Measurements from ENCODE around the gene EML1. TPM values are rescaled to one million over a fixed set of nuclear protein-coding genes. Genes with fewer than 3 reads are reported as not detected.

Gene EML1
- total RNA-seq, 1 experiment from 2014 or later, result 16.1 TPM

DNA sequence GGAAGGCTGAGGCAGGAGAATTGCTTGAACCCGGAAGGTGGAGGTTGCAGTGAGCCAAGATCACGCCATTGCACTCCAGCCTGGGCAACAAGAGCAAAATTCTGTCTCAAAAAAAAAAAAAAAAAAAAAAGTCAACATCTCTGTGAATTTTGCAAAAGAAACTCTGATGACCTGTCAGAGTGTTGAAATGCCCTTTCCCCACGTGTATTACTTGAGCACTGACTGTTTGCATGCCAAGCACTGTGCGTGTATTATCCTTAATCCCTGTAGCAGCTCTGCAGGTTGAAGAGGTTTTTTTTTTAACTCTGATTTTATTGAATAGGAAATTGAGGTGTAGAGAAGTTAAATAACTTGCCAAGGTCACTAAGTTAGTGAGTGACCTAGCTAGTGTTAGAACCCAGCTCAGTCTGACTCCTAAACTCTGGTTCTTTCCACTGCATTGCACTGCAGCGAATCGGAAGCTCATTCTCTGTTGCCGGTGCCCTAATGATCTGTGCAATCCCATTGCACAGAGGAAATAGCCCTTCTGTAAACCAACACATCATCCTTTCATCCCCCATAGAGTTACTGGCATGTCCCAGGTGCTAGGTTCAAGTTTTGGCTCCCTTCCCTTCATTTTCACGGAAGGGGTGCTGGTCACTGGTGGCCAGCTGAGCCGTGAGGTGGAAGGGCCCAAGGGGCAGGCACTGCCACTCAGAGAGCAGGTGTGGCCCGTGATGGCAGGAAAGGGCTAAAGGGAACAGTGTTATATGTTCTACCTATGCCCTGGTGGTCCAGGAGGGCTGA lies 122.3 kb downstream of the EML1 start:
- ChIA-PET CTCF (interaction anchor here (0.6 to 1.0 kb wide), 2 partner anchors 31 to 189 kb away, joined by 3 read pairs; no protein-coding TSS in a partner anchor), POLR2A (no interaction called here)
- H3K27ac Mint-ChIP-seq, result no peak overlapping the region
- no peaks in the 10 kb centered on the region for H3K27me3 Mint-ChIP-seq (ENCODE audit: low read depth)
- H3K9me3 Mint-ChIP-seq, result no peaks in the 10 kb centered on the region
- H3K36me3 Mint-ChIP-seq, result no peaks in the 10 kb centered on the region
- ATAC-seq (no peak), DNase-seq (ENCODE audit: low spot score) (no peak)
- H3K4me1 Mint-ChIP-seq, result peaks cover 5% of the 10 kb centered on the region; the same call in 1 of the 2 replicates
- no peak for TF ChIP-seq OVOL2 (CRISPR knock-in tag; IDR thresholded peaks at IDR 0.05; ENCODE audit: borderline replicate concordance)
- no peak for TF ChIP-seq MLX (CRISPR knock-in tag; IDR thresholded peaks at IDR 0.05)
- no peak for TF ChIP-seq CREB1 (CRISPR knock-in tag; IDR thresholded peaks at IDR 0.05)
- TF ChIP-seq, protein P1, sequence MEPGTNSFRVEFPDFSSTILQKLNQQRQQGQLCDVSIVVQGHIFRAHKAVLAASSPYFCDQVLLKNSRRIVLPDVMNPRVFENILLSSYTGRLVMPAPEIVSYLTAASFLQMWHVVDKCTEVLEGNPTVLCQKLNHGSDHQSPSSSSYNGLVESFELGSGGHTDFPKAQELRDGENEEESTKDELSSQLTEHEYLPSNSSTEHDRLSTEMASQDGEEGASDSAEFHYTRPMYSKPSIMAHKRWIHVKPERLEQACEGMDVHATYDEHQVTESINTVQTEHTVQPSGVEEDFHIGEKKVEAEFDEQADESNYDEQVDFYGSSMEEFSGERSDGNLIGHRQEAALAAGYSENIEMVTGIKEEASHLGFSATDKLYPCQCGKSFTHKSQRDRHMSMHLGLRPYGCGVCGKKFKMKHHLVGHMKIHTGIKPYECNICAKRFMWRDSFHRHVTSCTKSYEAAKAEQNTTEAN (CRISPR knock-in tag; IDR thresholded peaks at IDR 0.05), result no peak
- no peak for TF ChIP-seq ESRRA (CRISPR knock-in tag; IDR thresholded peaks at IDR 0.05; ENCODE audit: borderline replicate concordance)
- TF ChIP-seq ZNF281 (CRISPR knock-in tag; IDR thresholded peaks at IDR 0.05), result no peak
- TF ChIP-seq ZNF121 (CRISPR knock-in tag; IDR thresholded peaks at IDR 0.05), result no peak
- no peak for TF ChIP-seq MXD4 (CRISPR knock-in tag; IDR thresholded peaks at IDR 0.05; ENCODE audit: borderline replicate concordance)
- TF ChIP-seq PREB (CRISPR knock-in tag; IDR thresholded peaks at IDR 0.05; ENCODE audit: borderline replicate concordance), result no peak
- no peak for TF ChIP-seq NR2C2 (CRISPR knock-in tag; IDR thresholded peaks at IDR 0.05)
- TF ChIP-seq, protein P2, sequence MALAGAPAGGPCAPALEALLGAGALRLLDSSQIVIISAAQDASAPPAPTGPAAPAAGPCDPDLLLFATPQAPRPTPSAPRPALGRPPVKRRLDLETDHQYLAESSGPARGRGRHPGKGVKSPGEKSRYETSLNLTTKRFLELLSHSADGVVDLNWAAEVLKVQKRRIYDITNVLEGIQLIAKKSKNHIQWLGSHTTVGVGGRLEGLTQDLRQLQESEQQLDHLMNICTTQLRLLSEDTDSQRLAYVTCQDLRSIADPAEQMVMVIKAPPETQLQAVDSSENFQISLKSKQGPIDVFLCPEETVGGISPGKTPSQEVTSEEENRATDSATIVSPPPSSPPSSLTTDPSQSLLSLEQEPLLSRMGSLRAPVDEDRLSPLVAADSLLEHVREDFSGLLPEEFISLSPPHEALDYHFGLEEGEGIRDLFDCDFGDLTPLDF (CRISPR knock-in tag; IDR thresholded peaks at IDR 0.05), result no peak
- no peak for TF ChIP-seq ATF1 (CRISPR knock-in tag; IDR thresholded peaks at IDR 0.05)
- TF ChIP-seq TEAD1 (CRISPR knock-in tag; IDR thresholded peaks at IDR 0.05), result no peak
- no peak for TF ChIP-seq ELF4 (CRISPR knock-in tag; IDR thresholded peaks at IDR 0.05; ENCODE audit: low read depth)
- TF ChIP-seq, protein P3, sequence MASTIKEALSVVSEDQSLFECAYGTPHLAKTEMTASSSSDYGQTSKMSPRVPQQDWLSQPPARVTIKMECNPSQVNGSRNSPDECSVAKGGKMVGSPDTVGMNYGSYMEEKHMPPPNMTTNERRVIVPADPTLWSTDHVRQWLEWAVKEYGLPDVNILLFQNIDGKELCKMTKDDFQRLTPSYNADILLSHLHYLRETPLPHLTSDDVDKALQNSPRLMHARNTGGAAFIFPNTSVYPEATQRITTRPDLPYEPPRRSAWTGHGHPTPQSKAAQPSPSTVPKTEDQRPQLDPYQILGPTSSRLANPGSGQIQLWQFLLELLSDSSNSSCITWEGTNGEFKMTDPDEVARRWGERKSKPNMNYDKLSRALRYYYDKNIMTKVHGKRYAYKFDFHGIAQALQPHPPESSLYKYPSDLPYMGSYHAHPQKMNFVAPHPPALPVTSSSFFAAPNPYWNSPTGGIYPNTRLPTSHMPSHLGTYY (CRISPR knock-in tag; IDR thresholded peaks at IDR 0.05), result no peak
- no peak overlapping the region for H3K4me3 Mint-ChIP-seq

DNA sequence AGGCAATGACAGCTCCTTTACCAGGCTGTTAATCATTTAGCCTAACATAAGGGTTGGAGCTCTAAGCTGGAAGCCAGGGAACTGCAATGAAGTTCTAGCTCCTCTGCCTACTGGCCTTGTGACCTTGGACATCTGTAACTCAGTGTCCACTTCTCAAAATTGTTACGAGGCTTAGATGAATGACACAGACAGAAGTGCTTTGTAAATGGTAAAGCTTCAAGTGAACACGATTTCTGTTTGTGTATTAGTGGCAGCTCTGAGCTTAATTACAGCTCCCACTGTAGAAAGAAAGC lies 122.8 kb downstream of the EML1 start:
- Mint-ChIP-seq H3K4me3 (no peak overlapping the region), H3K36me3 (no peaks in the 10 kb centered on the region), H3K27me3 (ENCODE audit: low read depth) (no peaks in the 10 kb centered on the region), H3K9me3 (no peaks in the 10 kb centered on the region), H3K4me1 (peaks cover 5% of the 10 kb centered on the region; the same call in 1 of the 2 replicates), H3K27ac (no peak overlapping the region)
- ChIA-PET POLR2A (no interaction called here), CTCF (interaction anchor here (0.6 to 1.0 kb wide), 2 partner anchors 31 to 189 kb away, joined by 3 read pairs; no protein-coding TSS in a partner anchor)
- ATAC-seq (no peak), DNase-seq (ENCODE audit: low spot score) (no peak)
- TF ChIP-seq ESRRA (CRISPR knock-in tag; IDR thresholded peaks at IDR 0.05; ENCODE audit: borderline replicate concordance) (no peak), ELF4 (CRISPR knock-in tag; IDR thresholded peaks at IDR 0.05; ENCODE audit: low read depth) (no peak), ZNF317 (CRISPR knock-in tag; IDR thresholded peaks at IDR 0.05; ENCODE audit: borderline replicate concordance, low read depth) (no peak), PRRX2 (CRISPR knock-in tag; IDR thresholded peaks at IDR 0.05) (no peak)

Measured in WTC11 (cell line).